Vagina (tissue), 2 donors: ENCODE measurements around the gene KCNN1. TPM values are rescaled to one million over a fixed set of nuclear protein-coding genes. Genes with fewer than 3 reads are reported as not detected.

Source experiments
- DNase-seq, 2 donors: peaks; one replicate each; pipeline ENCODE4 v3.0.0-alpha.2; 2017; ENCODE audit errors: extremely low spot score in 2 of 2
- H3K27ac ChIP-seq: fragments of 200-600 bp; sonication (generic); one replicate; pipeline ENCODE4 v1.5.1; 2019
- H3K27me3 ChIP-seq: fragments of 200-600 bp; sonication (generic); one replicate; pipeline ENCODE4 v1.5.1; 2019
- H3K36me3 ChIP-seq, 2 donors: fragments of 200-600 bp; sonication (generic); one replicate each; pipeline ENCODE4 v1.5.1; 2017 to 2019
- H3K4me1 ChIP-seq: fragments of 200-600 bp; sonication (generic); one replicate; pipeline ENCODE4 v1.5.1; 2019
- H3K4me3 ChIP-seq, 2 donors: fragments of 200-600 bp; sonication (generic); 1 replicate in 1 of 2; 2 replicates in 1 of 2; pipeline ENCODE4 v1.5.1; 2016 to 2019
- H3K9me3 ChIP-seq: fragments of 200-600 bp; sonication (generic); one replicate; pipeline ENCODE4 v1.5.1; 2019
- POLR2A ChIP-seq, 2 donors: fragments of 450-650 bp; IDR thresholded peaks; one replicate each; pipeline ENCODE4 v1.6.1; 2017; ENCODE audit warnings: antibody characterized with exemption in 2 of 2, mild to moderate bottlenecking in 2 of 2, moderate library complexity in 2 of 2
- POLR2AphosphoS5 ChIP-seq, 2 donors: sonication (generic); formaldehyde crosslinking; IDR thresholded peaks; one replicate each; pipeline ENCODE4 v1.9.0; 2017; ENCODE audit warnings: antibody characterized with exemption in 2 of 2, mild to moderate bottlenecking in 2 of 2, low read depth in 1 of 2; ENCODE audit not compliant: insufficient read depth in 1 of 2
- intact Hi-C: fragments of 100-400 bp; cut with DNase I; formaldehyde crosslinking; loops from one replicate; pipeline ENCODE4 v1.15.1; 2023
- total RNA-seq: library from RNA; depleted of rRNA; stranded (reverse); fragments of >200 nt; gene quantifications from one replicate; pipeline ENCODE4 v1.2.3, GENCODE V29; 2016
- TF ChIP-seq, protein P1 (sequence below), 3 experiments: fragments of 450-650 bp in 2 of 3; fragments of 200-600 bp in 1 of 3; sonication (generic) in 1 of 3; IDR thresholded peaks; one replicate each; pipeline ENCODE4 v1.5.1; 2017 to 2019; ENCODE audit warnings: antibody characterized with exemption in 3 of 3, mild to moderate bottlenecking in 2 of 3, moderate library complexity in 2 of 3

The KCNN1 gene
- total RNA-seq, 1 donor from 2014 or later, result 1.5 TPM

DNA sequence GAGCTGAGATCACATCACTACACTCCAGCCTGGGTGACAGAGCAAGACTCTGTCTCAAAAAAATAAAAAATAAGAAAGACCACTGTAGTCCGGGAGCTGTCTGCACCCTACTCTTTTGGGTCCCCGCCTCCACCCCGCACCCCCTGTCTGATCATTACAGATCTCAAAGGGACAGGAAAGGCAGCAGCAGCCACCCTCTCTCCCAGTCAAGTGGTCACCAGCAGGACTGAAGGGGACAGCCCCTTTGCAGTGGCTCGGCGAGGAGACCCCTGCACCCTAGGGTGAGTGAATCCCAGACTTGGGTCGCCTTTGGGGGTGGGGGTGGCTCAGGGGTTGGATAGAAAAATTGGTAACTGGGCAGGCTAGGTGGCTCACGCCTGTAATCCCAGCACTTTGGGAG, 12.5 kb upstream of the KCNN1 start:
- Histone ChIP-seq H3K36me3 (no peaks in the 10 kb centered on the region), H3K27me3 (peaks cover 18% of the 10 kb centered on the region), H3K4me1 (peaks cover 32% of the 10 kb centered on the region), H3K4me3 (no peak overlapping the region), H3K27ac (no peak overlapping the region), H3K9me3 (no peaks in the 10 kb centered on the region)
- TF ChIP-seq, protein P1, sequence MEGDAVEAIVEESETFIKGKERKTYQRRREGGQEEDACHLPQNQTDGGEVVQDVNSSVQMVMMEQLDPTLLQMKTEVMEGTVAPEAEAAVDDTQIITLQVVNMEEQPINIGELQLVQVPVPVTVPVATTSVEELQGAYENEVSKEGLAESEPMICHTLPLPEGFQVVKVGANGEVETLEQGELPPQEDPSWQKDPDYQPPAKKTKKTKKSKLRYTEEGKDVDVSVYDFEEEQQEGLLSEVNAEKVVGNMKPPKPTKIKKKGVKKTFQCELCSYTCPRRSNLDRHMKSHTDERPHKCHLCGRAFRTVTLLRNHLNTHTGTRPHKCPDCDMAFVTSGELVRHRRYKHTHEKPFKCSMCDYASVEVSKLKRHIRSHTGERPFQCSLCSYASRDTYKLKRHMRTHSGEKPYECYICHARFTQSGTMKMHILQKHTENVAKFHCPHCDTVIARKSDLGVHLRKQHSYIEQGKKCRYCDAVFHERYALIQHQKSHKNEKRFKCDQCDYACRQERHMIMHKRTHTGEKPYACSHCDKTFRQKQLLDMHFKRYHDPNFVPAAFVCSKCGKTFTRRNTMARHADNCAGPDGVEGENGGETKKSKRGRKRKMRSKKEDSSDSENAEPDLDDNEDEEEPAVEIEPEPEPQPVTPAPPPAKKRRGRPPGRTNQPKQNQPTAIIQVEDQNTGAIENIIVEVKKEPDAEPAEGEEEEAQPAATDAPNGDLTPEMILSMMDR (IDR thresholded peaks at IDR 0.05), result no peak
- no peak for TF ChIP-seq POLR2A (IDR thresholded peaks at IDR 0.05)
- no peak for TF ChIP-seq POLR2AphosphoS5 (IDR thresholded peaks at IDR 0.05; ENCODE audit: insufficient read depth in 1 of 2, low read depth in 1 of 2)
- intact Hi-C loops, result no loop called here
- DNase-seq, result no peak

DNA sequence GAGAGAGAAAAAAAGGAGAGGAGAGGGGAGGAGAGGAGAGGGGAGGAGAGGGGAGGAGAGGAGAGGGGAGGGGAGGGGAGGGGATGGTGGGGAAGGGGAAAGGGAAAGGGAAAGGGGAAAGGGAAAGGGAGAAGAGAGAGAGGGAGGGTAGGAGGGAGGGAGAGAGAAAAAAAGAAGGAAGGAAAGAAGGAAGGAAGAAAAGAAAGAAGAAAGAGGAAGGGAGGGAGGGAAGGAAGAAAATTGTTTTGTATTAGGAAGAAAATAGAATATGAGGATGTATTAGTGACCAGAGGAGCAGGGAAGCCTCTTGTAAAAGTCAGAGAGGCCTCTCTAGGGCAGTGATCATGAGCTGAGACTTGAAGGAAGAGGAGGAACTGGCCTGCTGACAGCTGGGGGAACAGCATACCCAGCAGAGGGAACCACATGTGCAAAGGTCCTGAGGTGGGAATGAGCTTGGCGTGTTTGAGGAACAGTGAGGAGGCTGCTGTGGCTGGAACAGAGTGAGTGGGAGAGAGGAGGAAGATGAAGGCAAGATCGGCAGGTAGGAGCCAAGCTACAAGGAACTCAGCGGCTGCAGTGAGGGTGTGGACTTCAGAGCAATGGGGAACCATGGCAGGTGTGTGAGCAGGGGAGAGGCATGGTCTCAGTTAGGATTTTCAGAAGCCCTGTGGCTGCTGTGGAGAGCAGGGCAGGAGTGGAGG, 9.6 kb upstream of the KCNN1 start:
- Histone ChIP-seq H3K9me3 (no peaks in the 10 kb centered on the region), H3K4me3 (no peak overlapping the region), H3K4me1 (peaks cover 5% of the 10 kb centered on the region), H3K36me3 (no peaks in the 10 kb centered on the region), H3K27ac (no peak overlapping the region), H3K27me3 (peaks cover 2% of the 10 kb centered on the region)
- TF ChIP-seq, protein P1 (IDR thresholded peaks at IDR 0.05), result no peak
- TF ChIP-seq POLR2A (IDR thresholded peaks at IDR 0.05) (no peak), POLR2AphosphoS5 (IDR thresholded peaks at IDR 0.05; ENCODE audit: insufficient read depth in 1 of 2, low read depth in 1 of 2) (no peak)
- DNase-seq, result no peak
- intact Hi-C loops, result no loop called here

DNA sequence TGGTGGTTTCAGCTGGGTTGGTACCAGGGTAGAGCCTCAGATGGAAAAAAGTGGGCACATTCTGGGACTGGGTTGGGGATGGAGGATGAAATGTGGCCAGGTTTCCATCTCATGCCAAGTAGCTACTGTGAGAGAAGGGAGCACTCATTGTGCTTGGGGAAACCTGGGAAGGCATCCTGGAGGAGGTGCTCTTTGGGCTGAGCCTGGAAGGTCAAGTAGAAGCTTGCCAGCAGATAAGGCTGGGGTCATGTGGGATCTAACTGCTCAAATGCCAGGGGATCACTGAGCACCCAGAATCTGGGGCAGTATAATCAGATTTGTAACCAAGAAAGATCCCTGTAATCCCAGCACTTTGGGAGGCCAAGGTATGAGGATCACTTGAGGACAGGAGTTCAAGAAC, 9.0 kb upstream of the KCNN1 start:
- DNase-seq, result no peak
- TF ChIP-seq, protein P1 (IDR thresholded peaks at IDR 0.05), result no peak
- no peak for TF ChIP-seq POLR2AphosphoS5 (IDR thresholded peaks at IDR 0.05; ENCODE audit: insufficient read depth in 1 of 2, low read depth in 1 of 2)
- TF ChIP-seq POLR2A (IDR thresholded peaks at IDR 0.05), result no peak
- Histone ChIP-seq H3K27ac (no peak overlapping the region), H3K4me3 (no peak overlapping the region), H3K36me3 (no peaks in the 10 kb centered on the region), H3K4me1 (no peaks in the 10 kb centered on the region), H3K9me3 (no peaks in the 10 kb centered on the region), H3K27me3 (no peaks in the 10 kb centered on the region)
- intact Hi-C loops, result no loop called here

DNA sequence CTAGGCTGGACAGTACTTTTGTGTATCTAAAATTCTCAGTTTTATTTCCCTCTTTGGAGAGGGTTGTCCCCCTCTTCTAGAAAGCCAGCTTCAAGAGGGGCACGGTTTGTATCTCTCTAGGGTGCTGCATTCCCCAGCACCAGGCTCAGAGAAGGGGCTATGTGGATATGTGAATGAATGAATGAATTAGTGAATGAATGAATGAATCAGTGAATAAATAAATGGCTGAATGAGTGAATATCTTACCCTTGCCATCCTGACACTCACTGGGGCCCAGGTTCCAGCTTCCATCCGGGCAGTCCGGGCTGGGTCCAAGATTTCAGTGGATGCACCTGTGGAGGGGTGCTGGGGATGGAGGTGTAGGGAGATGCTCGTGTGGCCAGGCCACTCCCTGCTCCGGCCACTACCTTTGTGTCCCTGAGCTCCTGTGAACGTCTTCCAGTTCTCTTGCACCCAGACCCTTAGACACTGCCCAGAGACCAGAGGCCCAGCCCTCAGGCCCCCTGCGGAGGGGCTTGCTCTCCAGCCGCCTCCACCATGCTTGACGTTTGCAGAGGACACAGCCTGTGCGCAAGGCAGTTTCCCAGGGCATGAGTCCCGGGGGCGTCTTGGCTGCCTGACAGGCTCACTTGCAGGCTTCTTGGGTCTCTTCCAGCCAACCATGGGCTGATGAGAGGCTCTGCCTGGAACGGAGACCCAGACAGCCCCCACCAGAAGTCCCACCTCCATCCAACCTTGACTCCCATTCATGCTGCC, 2.8 kb upstream of the KCNN1 start:
- DNase-seq, result no peak
- H3K4me3 ChIP-seq, result no peak overlapping the region
- H3K27ac ChIP-seq, result no peak overlapping the region
- TF ChIP-seq, protein P1 (IDR thresholded peaks at IDR 0.05), result no peak
- TF ChIP-seq POLR2A (IDR thresholded peaks at IDR 0.05) (no peak), POLR2AphosphoS5 (IDR thresholded peaks at IDR 0.05; ENCODE audit: insufficient read depth in 1 of 2, low read depth in 1 of 2) (no peak)
- H3K27me3 ChIP-seq, result no peaks in the 10 kb centered on the region
- intact Hi-C loops, result no loop called here
- no peaks in the 10 kb centered on the region for H3K36me3 ChIP-seq
- no peaks in the 10 kb centered on the region for H3K4me1 ChIP-seq
- H3K9me3 ChIP-seq, result no peaks in the 10 kb centered on the region
